Measurements from ENCODE around the gene GRPEL2. TPM values are rescaled to one million over a fixed set of nuclear protein-coding genes. Genes with fewer than 3 reads are reported as not detected.

The GRPEL2 gene
- total and polyA plus RNA-seq, 2 of the 8 experiments (the other 6 are each of a cell fraction or from before 2014, with no cell fraction given), result 11.2 to 52.2 TPM

- TF ChIP-seq GTF2F1 (IDR thresholded peaks at IDR 0.05; ENCODE audit: borderline replicate concordance, low read depth, low read length), result no peak
- no peak for TF ChIP-seq CHD2 (IDR thresholded peaks at IDR 0.05; ENCODE audit: low read length)
- no peak for TF ChIP-seq MAX (IDR thresholded peaks at IDR 0.05)
- TF ChIP-seq POLR2A (IDR thresholded peaks at IDR 0.05; ENCODE audit: control extremely low read depth in 1 of 2, low read depth in 2 of 2, low read length in 2 of 2), result no peak
- TF ChIP-seq SP2 (IDR thresholded peaks at IDR 0.05; ENCODE audit: low read length), result no peak
- no peak for TF ChIP-seq CTCF (IDR thresholded peaks at IDR 0.05; ENCODE audit: control extremely low read depth in 1 of 3, insufficient read depth in 1 of 3, low read depth in 1 of 3, low read length in 3 of 3)
Observed at GRCh38 chr5:149367972-149368645, 22.8 kb downstream of the GRPEL2 start (continued).

Measured in H1 (cell line).